GM21447 (cell line): Measurements from ENCODE around the gene FBXL16.

Source experiments
- ATAC-seq: cut with Tn5 transposase; IDR thresholded peaks from one replicate; pipeline ENCODE4 v1.9.1; 2021; ENCODE audit not compliant: unreplicated experiment

The FBXL16 gene

GRCh38 chr16:667113-667779 is 38.4 kb downstream of the FBXL16 start:
- ATAC-seq, result no peak

GRCh38 chr16:666572-666971 is 39.0 kb downstream of the FBXL16 start:
- no peak for ATAC-seq

- ATAC-seq, result no peak
Observed at GRCh38 chr16:662597-662996, 43.0 kb downstream of the FBXL16 start.

GRCh38 chr16:662095-662494 is 43.5 kb downstream of the FBXL16 start:
- no peak for ATAC-seq

DNA sequence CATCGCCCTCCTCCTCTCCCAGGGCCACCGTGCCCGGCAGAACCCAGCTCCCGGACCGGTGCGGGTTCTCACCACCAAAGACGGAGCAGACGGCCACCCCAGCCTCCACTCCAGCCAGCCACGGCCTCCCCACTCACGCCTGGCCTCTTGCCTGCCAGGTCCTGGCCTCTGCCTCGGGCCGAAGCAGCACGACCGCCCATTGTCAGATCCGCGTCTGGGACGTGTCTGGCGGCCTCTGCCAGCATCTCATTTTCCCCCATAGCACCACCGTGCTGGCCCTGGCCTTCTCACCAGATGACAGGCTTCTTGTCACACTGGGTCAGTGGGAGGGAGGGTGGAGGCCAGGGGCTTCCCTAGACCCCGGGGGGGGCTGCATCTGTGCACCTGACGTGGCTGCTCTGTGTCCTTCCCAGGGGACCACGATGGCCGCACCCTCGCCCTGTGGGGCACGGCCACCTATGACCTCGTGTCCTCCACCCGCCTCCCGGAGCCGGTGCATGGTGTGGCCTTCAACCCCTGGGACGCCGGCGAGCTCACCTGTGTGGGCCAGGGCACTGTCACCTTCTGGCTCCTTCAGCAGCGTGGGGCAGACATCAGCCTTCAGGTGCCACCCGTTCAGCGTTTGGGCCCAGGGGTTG is 44.3 kb downstream of the FBXL16 start:
- no peak for ATAC-seq

DNA sequence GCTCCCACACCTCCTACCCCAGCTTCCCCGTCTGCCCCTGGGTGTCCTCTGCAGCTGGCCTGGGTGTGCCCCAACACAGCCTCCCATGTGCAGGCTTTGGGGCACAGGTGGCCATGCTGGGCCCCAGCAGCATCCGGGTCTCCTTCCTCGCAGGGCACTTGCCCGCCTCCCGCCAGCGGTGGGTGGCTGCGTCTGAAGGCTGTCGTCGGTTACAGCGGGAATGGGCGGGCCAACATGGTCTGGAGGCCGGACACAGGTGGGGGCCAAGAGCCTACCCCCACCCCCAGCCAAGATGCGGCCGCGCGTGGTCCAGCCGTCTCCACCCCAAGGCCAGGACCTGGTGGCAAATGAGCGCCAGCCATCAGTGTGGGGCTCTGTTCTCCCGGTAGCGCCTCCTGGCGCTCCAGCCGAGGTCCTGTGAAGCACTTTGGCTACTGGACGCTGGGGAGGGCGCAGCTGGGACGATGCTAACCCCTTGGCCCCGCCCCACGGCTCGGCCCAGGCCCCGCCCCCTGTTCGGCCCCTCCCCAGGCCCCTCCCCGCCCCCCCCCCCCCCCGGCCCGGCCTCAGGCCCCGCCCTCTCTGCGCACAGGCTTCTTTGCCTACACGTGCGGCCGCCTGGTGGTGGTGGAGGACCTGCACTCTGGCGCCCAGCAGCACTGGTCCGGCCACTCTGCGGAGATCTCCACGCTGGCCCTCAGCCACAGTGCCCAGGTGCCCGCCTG is 45.0 kb downstream of the FBXL16 start:
- no peak for ATAC-seq

GRCh38 chr16:660132-660458 is 45.5 kb downstream of the FBXL16 start:
- no peak for ATAC-seq

DNA sequence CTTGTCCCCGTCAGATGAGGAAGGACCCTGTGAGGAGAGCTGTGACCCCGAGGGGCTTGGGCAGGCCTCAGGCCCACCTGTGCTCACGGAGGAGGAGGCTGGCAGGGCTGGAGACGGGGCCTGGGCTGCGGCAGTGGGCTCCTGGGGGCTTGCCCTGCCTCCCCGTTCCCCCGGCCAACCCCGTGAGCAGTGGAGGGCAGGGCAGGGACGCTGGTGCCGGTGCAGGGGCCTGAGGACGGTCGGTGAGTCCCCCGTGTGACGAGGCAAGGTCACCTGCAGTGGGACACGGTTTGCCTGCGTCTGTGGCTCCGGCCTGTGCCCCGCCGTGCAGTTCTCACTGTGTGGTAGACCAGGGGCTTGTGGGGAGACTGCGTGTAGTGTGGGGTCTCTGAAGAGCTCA is 46.0 kb downstream of the FBXL16 start:
- ATAC-seq, result no peak

GRCh38 chr16:658679-659571 is 46.7 kb downstream of the FBXL16 start:
- ATAC-seq, result no peak

DNA sequence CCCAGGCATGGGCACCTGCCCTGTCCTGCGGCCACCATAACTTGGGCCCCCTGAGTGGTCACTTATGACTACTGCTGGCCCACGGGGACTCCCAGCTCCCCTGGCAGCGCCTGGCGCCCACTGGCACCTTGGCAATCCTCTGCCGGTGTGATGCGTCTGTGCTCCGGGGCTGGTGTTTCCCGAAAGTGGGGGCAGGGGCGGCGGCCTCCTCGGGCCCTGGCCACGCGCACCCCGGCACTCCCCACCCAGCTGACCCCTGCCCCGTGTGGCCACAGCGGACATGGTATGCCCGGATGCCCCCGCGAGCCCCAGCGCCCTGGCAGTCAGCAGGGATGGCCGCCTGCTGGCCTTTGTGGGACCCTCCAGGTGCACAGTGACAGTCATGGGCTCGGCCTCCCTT is 48.1 kb downstream of the FBXL16 start:
- no peak for ATAC-seq

DNA sequence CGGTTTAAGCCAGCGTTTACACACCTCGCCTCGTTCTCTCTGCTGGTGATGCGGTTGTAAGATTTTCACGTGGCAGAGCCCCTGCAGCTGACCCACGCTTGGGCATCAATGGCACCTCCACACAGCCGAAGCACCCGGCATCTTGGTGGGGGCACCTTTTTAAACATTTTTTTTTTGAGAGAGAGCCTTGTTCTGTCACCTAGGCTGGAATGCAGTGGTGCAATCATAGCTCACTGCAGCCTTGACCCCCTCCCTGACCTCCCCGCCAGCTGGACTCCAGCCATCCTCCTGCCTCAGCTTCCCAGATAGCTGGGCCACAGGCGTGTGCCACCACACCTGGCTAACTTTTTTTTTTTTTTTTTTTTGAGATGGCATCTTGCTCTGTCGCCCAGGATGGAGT is 51.6 kb downstream of the FBXL16 start:
- no peak for ATAC-seq

GRCh38 chr16:652454-653305 is 52.9 kb downstream of the FBXL16 start:
- ATAC-seq, result no peak

DNA sequence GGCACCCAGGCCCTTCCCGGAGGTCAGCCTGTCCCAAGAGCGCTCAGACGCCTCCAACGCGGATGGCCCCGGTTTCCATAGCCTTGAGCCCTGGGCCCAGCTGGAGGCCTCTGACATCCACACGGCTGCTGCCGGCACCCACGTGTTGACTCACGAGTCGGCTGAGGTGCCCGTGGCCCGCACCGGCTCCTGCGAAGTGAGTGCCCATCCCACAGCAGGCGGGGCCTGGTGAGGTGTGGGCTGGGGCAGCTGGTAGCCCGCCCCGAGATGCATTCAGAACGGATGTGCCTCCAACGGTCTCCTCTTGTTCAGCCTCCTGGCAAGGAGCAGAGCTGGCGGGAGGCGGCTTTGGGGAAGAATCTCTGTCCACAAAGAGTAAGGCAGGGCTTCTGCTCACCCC is 53.8 kb downstream of the FBXL16 start:
- no peak for ATAC-seq

GRCh38 chr16:649631-650030 is 56.0 kb downstream of the FBXL16 start:
- no peak for ATAC-seq

- peak; percentile 60 for ATAC-seq
Observed at GRCh38 chr16:648781-649589, 56.6 kb downstream of the FBXL16 start, which contains the start of gene WDR90. Gene WDR90, plus strand, starts transcription at chr16:649365. Its CDS starts 52 bp downstream, at chr16:649417.

DNA sequence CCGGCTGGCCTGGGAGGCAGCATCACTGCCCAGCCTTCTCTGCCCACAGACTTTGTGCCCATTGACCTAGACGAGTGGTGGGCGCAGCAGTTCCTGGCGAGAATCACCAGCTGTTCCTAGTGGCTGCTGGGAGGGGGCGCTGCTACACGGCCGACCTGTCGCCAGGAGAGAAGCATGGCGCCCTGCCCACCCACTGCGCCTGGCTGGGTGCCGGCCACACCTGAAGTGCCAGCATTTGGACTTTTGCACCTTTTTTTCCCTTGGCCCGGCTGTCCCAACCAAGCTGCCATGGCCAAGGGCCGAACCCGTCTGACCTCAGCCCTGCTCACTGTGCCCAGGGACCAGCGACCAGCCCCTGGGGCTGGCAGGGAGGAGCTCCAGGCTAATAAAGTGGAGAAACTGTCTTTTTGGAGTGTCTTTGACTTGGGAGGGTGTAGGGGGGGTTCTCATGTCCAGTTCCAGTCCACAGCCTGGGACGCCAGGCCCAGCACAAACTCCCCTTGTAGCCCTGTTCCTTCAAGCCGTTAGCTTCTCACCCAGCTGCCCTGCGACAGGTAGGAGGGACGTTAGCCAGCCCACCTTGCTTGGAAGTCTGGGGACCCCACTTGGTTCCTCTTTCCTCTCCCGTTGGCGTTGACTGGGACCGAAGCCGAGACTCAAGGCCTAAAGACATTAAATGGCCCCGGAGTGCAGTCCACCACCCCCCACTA is 57.4 kb downstream of the FBXL16 start:
- ATAC-seq, result no peak

- ATAC-seq, result no peak
Observed at GRCh38 chr16:647173-647902, 58.3 kb downstream of the FBXL16 start.

DNA sequence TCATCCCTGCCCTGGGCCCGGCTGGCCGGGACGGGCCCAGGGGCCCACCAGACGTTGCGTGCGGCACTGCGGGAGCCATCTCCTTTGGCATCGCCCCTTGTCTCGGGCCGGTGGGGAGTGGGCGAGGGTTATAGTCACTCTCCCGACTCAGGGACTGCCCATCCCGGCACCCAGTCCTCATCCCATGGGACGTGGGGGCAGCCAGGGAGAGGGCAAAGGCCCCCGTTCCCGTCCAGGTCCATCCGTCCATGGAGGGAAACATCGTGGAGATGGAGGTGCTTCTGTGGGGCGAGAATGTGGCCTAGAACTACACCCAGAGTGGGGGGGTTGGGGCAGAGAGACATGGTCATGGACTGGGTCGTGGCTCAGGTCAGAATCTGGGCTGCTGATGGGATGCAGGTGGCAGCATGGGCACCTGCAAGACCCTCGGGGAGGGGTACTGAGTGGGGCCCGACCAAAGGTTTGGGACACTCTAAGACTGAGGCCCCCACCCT is 58.9 kb downstream of the FBXL16 start:
- no peak for ATAC-seq
